ENCODE measurements around the gene SLC7A1. TPM values are rescaled to one million over a fixed set of nuclear protein-coding genes. Genes with fewer than 3 reads are reported as not detected.

The SLC7A1 gene
- total and polyA plus RNA-seq, 2 of the 8 experiments (the other 6 are each of a cell fraction or from before 2014, with no cell fraction given): 26.8 to 114 TPM

DNA sequence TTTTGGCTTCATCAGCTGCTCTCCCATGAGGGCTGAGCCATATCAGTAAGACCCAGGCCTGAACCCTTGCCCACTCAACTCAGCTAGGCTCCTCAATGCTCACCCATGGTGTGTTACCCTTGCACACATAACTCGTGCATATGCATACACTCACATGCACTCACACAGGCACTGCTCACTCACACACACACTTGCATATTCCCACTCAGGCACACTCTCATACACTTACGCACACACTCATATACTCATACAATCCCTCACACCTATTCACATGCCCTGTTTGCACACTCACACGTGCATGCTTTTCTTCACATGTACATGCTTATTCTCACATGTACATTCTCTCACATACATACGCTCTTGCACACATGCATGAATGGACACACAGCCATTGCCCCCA, 93.8 kb downstream of the SLC7A1 start:
- Histone ChIP-seq H2BK5ac (ENCODE audit: low read depth, low read length) (no peak overlapping the region), H3K14ac (ENCODE audit: insufficient read length) (no peak overlapping the region), H3K4me3 (ENCODE audit: extremely low read depth in 1 of 4, insufficient read depth in 2 of 4, low read depth in 3 of 4, low read length in 4 of 4) (no peak overlapping the region), H3K79me2 (ENCODE audit: control insufficient read depth in 1 of 2, insufficient read depth in 2 of 2, low read length in 2 of 2) (no peaks in the 10 kb centered on the region), H3K23me2 (ENCODE audit: low read depth, low read length) (no peaks in the 10 kb centered on the region), H2AK5ac (ENCODE audit: low read depth, low read length) (no peak overlapping the region), H3K4me2 (ENCODE audit: insufficient read depth in 1 of 2, low read depth in 2 of 2, low read length in 2 of 2) (no peak overlapping the region), H4K20me1 (replicated peaks in 1 of 2; ENCODE audit: control insufficient read depth in 1 of 2, insufficient read depth in 2 of 2, low read length in 2 of 2) (peaks cover 0 to 3% of the 10 kb centered on the region in 2 experiments), H3K9me3 (ENCODE audit: insufficient read depth in 2 of 2, low read depth in 1 of 2, low read length in 1 of 2) (no peaks in the 10 kb centered on the region), H3K23ac (ENCODE audit: insufficient read length) (no peak overlapping the region), H2AFZ (ENCODE audit: low read length) (no peak overlapping the region), H3K18ac (ENCODE audit: extremely low read depth, low read length) (no peak overlapping the region), H3K27me3 (replicated peaks in 1 of 4; ENCODE audit: control insufficient read depth in 3 of 4, extremely low read depth in 1 of 4, insufficient read depth in 3 of 4, low read length in 3 of 4) (no peaks in the 10 kb centered on the region; a peak in 1 of 7 replicates), H3K4me1 (replicated peaks in 1 of 4; ENCODE audit: control insufficient read depth in 3 of 4, insufficient read depth in 4 of 4, low read length in 3 of 4) (peaks cover 0 to 3% (median 0%) of the 10 kb centered on the region in 4 experiments; a peak in 2 of 7 replicates), H3K9ac (replicated peaks in 1 of 4; ENCODE audit: extremely low read depth in 1 of 4, low read depth in 3 of 4, low read length in 3 of 4) (no peak overlapping the region), H3K4ac (replicated peaks; ENCODE audit: insufficient read length, low read depth, low read length) (no peak overlapping the region), H2BK20ac (ENCODE audit: low read length) (no peak overlapping the region), H2BK15ac (ENCODE audit: low read length) (no peak overlapping the region), H3K79me1 (ENCODE audit: low read depth, low read length) (no peaks in the 10 kb centered on the region), H2BK120ac (replicated peaks; ENCODE audit: low read depth, low read length) (no peak overlapping the region), H3K56ac (replicated peaks; ENCODE audit: insufficient read length, low read depth, low read length) (no peak overlapping the region), H4K5ac (ENCODE audit: insufficient read length, low read depth, low read length) (no peak overlapping the region), H4K8ac (ENCODE audit: extremely low read depth, insufficient read depth, low read length) (no peak overlapping the region), H2BK12ac (ENCODE audit: low read depth, low read length) (no peak overlapping the region), H4K91ac (replicated peaks; ENCODE audit: insufficient read length, low read length) (no peak overlapping the region), H3K27ac (ENCODE audit: low read depth, low read length) (no peak overlapping the region), H3K36me3 (ENCODE audit: control insufficient read depth in 2 of 4, insufficient read depth in 4 of 4, low read length in 3 of 4) (no peaks in the 10 kb centered on the region)
- FAIRE-seq (no peak), DNase-seq (ENCODE audit: low read depth in 1 of 2, low spot score in 2 of 2) (no peak)
- CTCF ChIA-PET (ENCODE audit: partially characterized antibody): interaction anchor here (1.2 to 17.8 kb wide), 5 partner anchors 28 to 212 kb away, joined by 3 to 210 read pairs (median 5); no protein-coding TSS in a partner anchor
- POLR2A ChIA-PET (ENCODE audit: partially characterized antibody): no interaction called here
- WGBS, 2 experiments (ENCODE audit: extremely low coverage in 1 of 2, insufficient coverage in 1 of 2, insufficient read length in 1 of 2, insufficient replicate concordance in 2 of 2, low coverage in 1 of 2, low lambda C conversion rate in 2 of 2, missing lambda C conversion rate in 1 of 2): 86 to 100% methylated on average over 2 to 4 of the region's 4 CpGs
- TF ChIP-seq NRF1 (IDR thresholded peaks at IDR 0.05; ENCODE audit: low read depth, low read length) (no peak), BACH1 (IDR thresholded peaks at IDR 0.05; ENCODE audit: low read length) (no peak), RXRA (IDR thresholded peaks at IDR 0.05; ENCODE audit: insufficient read depth, low read depth, low read length) (no peak), JUN (IDR thresholded peaks at IDR 0.05; ENCODE audit: low read depth, low read length) (no peak), SP2 (IDR thresholded peaks at IDR 0.05; ENCODE audit: low read length) (no peak), CBX8 (IDR thresholded peaks at IDR 0.05; ENCODE audit: borderline replicate concordance, low read depth, low read length) (no peak), EP300 (IDR thresholded peaks at IDR 0.05; ENCODE audit: borderline replicate concordance in 1 of 2, low read depth in 2 of 2, low read length in 2 of 2) (no peak), CREB1 (IDR thresholded peaks at IDR 0.05) (no peak), SP1 (IDR thresholded peaks at IDR 0.05; ENCODE audit: low read depth, low read length) (no peak)

Data from H1 (cell line).